GM23248 (cell line): Measurements from ENCODE around the gene THG1L. TPM values are rescaled to one million over a fixed set of nuclear protein-coding genes. Genes with fewer than 3 reads are reported as not detected.
A peak's percentile ranks its signal among the peaks of the same experiment; 100 is the strongest.
"Not testable (repeated sequence)": the region's sequence is repeated elsewhere in the genome, so short reads cannot be mapped to it uniquely, and the experiment has no call there.

Experiments used
- DNase-seq: peaks from one replicate; pipeline ENCODE4 v3.0.0-alpha.2; 2015
- H2AFZ ChIP-seq: fragments of 200-600 bp; sonication (generic); 2 replicates; pipeline ENCODE4 v1.6.1; 2016; ENCODE audit warnings: antibody characterized with exemption
- H3F3A ChIP-seq: fragments of 200-600 bp; sonication (generic); 2 replicates; pipeline ENCODE4 v1.6.1; 2016; ENCODE audit warnings: mild to moderate bottlenecking, antibody characterized with exemption, mixed run types; ENCODE audit not compliant: insufficient read depth
- H3K27ac ChIP-seq: fragments of 200-600 bp; sonication (generic); 2 replicates; pipeline ENCODE4 v1.5.1; 2016; ENCODE audit warnings: mild to moderate bottlenecking
- H3K27me3 ChIP-seq: fragments of 200-600 bp; sonication (generic); replicated peaks from 2 replicates; pipeline ENCODE4 v1.6.1; 2016; ENCODE audit warnings: mild to moderate bottlenecking; ENCODE audit not compliant: insufficient read depth
- H3K36me3 ChIP-seq: fragments of 200-600 bp; sonication (generic); 2 replicates; pipeline ENCODE4 v1.6.1; 2016; ENCODE audit warnings: low read depth, mild to moderate bottlenecking
- H3K4me1 ChIP-seq: fragments of 200-600 bp; sonication (generic); 2 replicates; pipeline ENCODE4 v1.6.1; 2016; ENCODE audit warnings: mild to moderate bottlenecking; ENCODE audit not compliant: insufficient read depth
- H3K4me2 ChIP-seq: fragments of 200-600 bp; sonication (generic); one replicate; pipeline ENCODE4 v1.6.1; 2016; ENCODE audit warnings: mild to moderate bottlenecking; ENCODE audit not compliant: unreplicated experiment
- H3K4me3 ChIP-seq: fragments of 200-600 bp; sonication (generic); 2 replicates; pipeline ENCODE4 v1.5.1; 2016; ENCODE audit warnings: mild to moderate bottlenecking
- H3K79me2 ChIP-seq: fragments of 200-600 bp; sonication (generic); 2 replicates; pipeline ENCODE4 v1.6.1; 2016; ENCODE audit warnings: mild to moderate bottlenecking; ENCODE audit not compliant: insufficient read depth
- H3K9ac ChIP-seq: fragments of 200-600 bp; sonication (generic); 2 replicates; pipeline ENCODE4 v1.6.1; 2016; ENCODE audit warnings: mild to moderate bottlenecking
- H3K9me2 ChIP-seq: fragments of 200-600 bp; sonication (generic); 2 replicates; pipeline ENCODE4 v1.6.1; 2016; ENCODE audit warnings: mixed run types, mild to moderate bottlenecking, moderate library complexity; ENCODE audit not compliant: insufficient read depth
- H3K9me3 ChIP-seq: fragments of 200-600 bp; sonication (generic); one replicate; pipeline ENCODE4 v1.6.1; 2017; ENCODE audit warnings: low read depth
- H4K20me1 ChIP-seq: fragments of 200-600 bp; sonication (generic); 2 replicates; pipeline ENCODE4 v1.6.0; 2016; ENCODE audit not compliant: insufficient read depth
- EZH2 ChIP-seq: fragments of 200-600 bp; sonication (generic); IDR thresholded peaks from 2 replicates; pipeline ENCODE4 v1.6.1; 2018; ENCODE audit warnings: antibody characterized with exemption, mild to moderate bottlenecking; ENCODE audit not compliant: insufficient read depth, poor library complexity, severe bottlenecking
- EZH2phosphoT487 ChIP-seq: fragments of 200-600 bp; sonication (generic); IDR thresholded peaks from 2 replicates; pipeline ENCODE4 v1.6.1; 2018; ENCODE audit warnings: antibody characterized with exemption, moderate library complexity, mild to moderate bottlenecking, low read depth; ENCODE audit not compliant: insufficient read depth
- WGBS, 2 experiments: methylation state at CpG; one replicate each; pipeline ENCODE4 v1.1.6; 2015 to 2017; ENCODE audit warnings: low lambda C conversion rate in 2 of 2, low coverage in 1 of 2; ENCODE audit errors: missing lambda C conversion rate in 2 of 2; 5-methylcytosine and 5-hydroxymethylcytosine counted together
- in situ Hi-C: fragments of 300-500 bp; cut with MboI; formaldehyde crosslinking; loops from 2 replicates; pipeline ENCODE4 v1.15.0; 2020
- polyA plus RNA-seq: library from polyadenylated mRNA; unstranded; fragments of >200 nt; fragmentation: Nextera tagmentation; extraction: Ambion mirVana; gene quantifications from 2 replicates; pipeline ENCODE4 v1.2.1, GENCODE V29; 2016
- total RNA-seq: library from RNA; depleted of rRNA; stranded (reverse); fragments of >200 nt; shearing (Covaris generic); gene quantifications from 2 replicates; pipeline ENCODE4 v1.2.3, GENCODE V29; 2014; rRNA removed

Gene THG1L
- total RNA-seq (10.3 and 12.3 TPM in 2 replicates), polyA plus RNA-seq (6.9 and 8.9 TPM in 2 replicates)

GRCh38 chr5:157731272-157732129, at the start of gene THG1L:
Gene THG1L, plus strand, starts transcription at chr5:157731420. Its CDS starts 21 bp downstream, at chr5:157731441.
- Histone ChIP-seq H3K9ac (peak within 1 kb of the TSS; percentile 86), H2AFZ (peak within 1 kb of the TSS; percentile 86), H3F3A (peaks cover 8% of the 10 kb centered on the region; the same call in 1 of the 2 replicates), H3K4me3 (peak within 1 kb of the TSS; percentile 86), H3K4me1 (0 out of 2 replicates have a peak, but pooled peaks cover 3% of the 10 kb centered on the region), H3K4me2 (peak within 1 kb of the TSS; percentile 84), H3K79me2 (no peaks in the 10 kb centered on the region; the same call in 1 of the 2 replicates), H3K9me3 (no peaks in the 10 kb centered on the region), H3K27me3 (no peaks in the 10 kb centered on the region), H3K9me2 (no peaks in the 10 kb centered on the region), H3K27ac (peak within 1 kb of the TSS; percentile 89), H4K20me1 (no peaks in the 10 kb centered on the region), H3K36me3 (no peaks in the 10 kb centered on the region; the same call in 1 of the 2 replicates)
- no peak for TF ChIP-seq EZH2
- TF ChIP-seq EZH2phosphoT487, result no peak
- WGBS, 2 experiments, result 1 to 2% methylated on average over 46 to 47 of the region's 47 CpGs
- in situ Hi-C loops, result loop anchor here (25.0 kb wide), 1 partner anchor 394 kb away; a partner anchor contains a TSS
- peak; percentile 99 for DNase-seq

- H3K27me3 ChIP-seq, result no peaks in the 10 kb centered on the region
- H3K4me1 ChIP-seq, result no peaks in the 10 kb centered on the region
- in situ Hi-C loops, result no loop called here
- H3K9me3 ChIP-seq, result no peaks in the 10 kb centered on the region
- no peak overlapping the region for H3K9ac ChIP-seq
- no peaks in the 10 kb centered on the region for H3F3A ChIP-seq
- H3K36me3 ChIP-seq, result no peaks in the 10 kb centered on the region
- H3K9me2 ChIP-seq, result no peaks in the 10 kb centered on the region
- no peak overlapping the region for H3K27ac ChIP-seq
- H3K4me3 ChIP-seq, result no peak overlapping the region
- TF ChIP-seq EZH2, result no peak
- no peak for TF ChIP-seq EZH2phosphoT487
- no peaks in the 10 kb centered on the region for H4K20me1 ChIP-seq
- H3K79me2 ChIP-seq, result no peaks in the 10 kb centered on the region
- no peak overlapping the region for H2AFZ ChIP-seq
- no peak overlapping the region for H3K4me2 ChIP-seq
- WGBS, 2 experiments, result 41 to 43% methylated on average over 3 of the region's 3 CpGs
- DNase-seq, result no peak
Measured at GRCh38 chr5:157682257-157682656, 49.0 kb upstream of the THG1L start.

GRCh38 chr5:157686276-157687197, 44.7 kb upstream of the THG1L start:
- H4K20me1 ChIP-seq, H3K36me3 ChIP-seq, H3K4me2 ChIP-seq, H3K4me3 ChIP-seq, H3K79me2 ChIP-seq, H3K27me3 ChIP-seq, H3K4me1 ChIP-seq, H3K27ac ChIP-seq, in situ Hi-C loops, H3F3A ChIP-seq, H3K9me2 ChIP-seq, H3K9me3 ChIP-seq, H2AFZ ChIP-seq, H3K9ac ChIP-seq, DNase-seq: not testable (repeated sequence)
- WGBS, 2 experiments, result 86 to 87% methylated on average over 14 of the region's 14 CpGs

GRCh38 chr5:157687198-157687554, 44.0 kb upstream of the THG1L start:
- Histone ChIP-seq H3K9ac (no peak overlapping the region), H3F3A (no peaks in the 10 kb centered on the region), H3K9me3 (no peaks in the 10 kb centered on the region), H3K4me2 (no peak overlapping the region), H3K27ac (no peak overlapping the region), H3K27me3 (no peaks in the 10 kb centered on the region), H2AFZ (no peak overlapping the region), H3K36me3 (no peaks in the 10 kb centered on the region), H3K79me2 (no peaks in the 10 kb centered on the region), H4K20me1 (no peaks in the 10 kb centered on the region), H3K9me2 (no peaks in the 10 kb centered on the region), H3K4me3 (no peak overlapping the region), H3K4me1 (no peaks in the 10 kb centered on the region)
- TF ChIP-seq EZH2, result no peak
- no peak for DNase-seq
- in situ Hi-C loops, result no loop called here
- 95 to 100% methylated on average over 1 of the region's 1 CpG for WGBS, 2 experiments
